HG02798 (cell line): ENCODE results near the gene SCML1.
"Not testable (repeated sequence)": the region's sequence is repeated elsewhere in the genome, so short reads cannot be mapped to it uniquely, and the experiment has no call there.

Experiments
- ATAC-seq: cut with Tn5 transposase; IDR thresholded peaks from one replicate; pipeline ENCODE4 v1.9.1; 2021; ENCODE audit warnings: mild to moderate bottlenecking; ENCODE audit not compliant: unreplicated experiment, poor library complexity

The SCML1 gene

DNA sequence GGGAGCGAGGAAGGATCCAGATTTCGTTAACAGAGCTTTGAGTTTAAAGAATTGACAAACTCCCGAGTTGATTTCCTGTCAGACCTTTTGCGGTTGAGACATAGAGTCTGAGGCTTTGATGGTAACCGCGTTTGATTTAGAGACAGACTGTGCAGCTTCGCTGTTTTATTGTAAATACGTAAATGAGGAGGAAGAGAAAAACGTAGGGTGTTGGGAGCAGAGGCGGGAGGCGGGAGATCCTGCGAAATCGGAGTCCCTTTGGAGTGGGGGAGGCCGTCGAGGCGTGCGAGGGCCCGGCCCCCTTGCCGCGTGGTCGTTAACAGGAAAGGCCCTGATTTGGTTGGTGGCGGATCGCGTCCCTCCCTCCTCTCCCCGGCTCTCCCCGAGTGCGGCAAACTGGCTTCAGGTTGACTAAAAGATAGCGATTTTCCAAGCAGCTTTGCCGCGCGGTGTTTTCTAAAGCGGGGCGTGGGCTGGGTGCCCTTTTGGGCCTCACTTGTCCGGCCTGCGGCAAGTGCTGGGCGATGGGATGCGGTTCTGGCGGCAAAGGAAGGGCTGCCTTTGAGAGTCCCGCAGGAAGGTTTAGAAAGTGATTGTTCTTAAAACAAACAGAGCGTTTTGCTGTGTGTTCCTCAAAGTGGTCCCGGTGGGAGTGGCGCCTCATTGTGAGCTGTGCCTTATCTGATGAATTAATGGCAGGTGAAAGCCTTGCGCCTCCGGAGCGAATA lies 857 bp downstream of the SCML1 start:
- ATAC-seq, result no peak

DNA sequence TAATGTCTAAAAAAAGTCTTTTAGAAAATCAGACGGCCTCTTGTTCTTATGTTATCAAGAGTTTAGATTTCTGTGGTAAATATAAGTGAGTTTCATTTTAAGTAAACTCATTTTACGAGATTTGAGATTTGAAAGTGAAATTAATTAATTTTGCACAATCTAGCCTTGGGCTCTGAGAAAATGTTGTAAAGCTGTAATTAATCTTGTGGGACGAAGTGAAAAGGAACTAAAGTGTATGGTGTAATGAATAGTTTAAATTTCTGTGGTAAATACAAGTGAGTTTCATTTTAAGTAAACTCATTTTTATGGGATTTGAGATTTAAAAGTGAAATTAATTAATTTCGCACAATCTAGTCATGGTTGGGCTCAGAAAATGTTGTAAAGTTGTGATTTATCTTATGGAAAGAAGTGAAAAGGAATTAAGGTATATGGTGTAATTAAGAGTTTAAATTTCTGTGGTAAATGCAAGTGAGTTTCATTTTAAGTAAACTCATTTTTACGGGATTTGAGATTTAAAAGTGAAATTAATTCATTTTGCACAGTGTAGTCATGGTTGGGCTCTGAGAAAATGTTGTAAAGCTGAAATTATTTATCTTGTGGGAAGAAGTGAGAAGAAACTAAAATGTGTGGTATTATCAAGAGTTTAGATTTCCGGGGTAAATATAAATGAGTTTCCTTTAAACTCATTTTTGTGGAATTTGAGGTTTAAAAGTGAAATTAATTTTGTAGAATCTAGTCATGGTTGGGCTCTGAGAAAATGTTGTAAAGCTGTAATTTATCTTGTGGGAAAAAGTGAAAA lies 1.6 kb downstream of the SCML1 start:
- no peak for ATAC-seq

DNA sequence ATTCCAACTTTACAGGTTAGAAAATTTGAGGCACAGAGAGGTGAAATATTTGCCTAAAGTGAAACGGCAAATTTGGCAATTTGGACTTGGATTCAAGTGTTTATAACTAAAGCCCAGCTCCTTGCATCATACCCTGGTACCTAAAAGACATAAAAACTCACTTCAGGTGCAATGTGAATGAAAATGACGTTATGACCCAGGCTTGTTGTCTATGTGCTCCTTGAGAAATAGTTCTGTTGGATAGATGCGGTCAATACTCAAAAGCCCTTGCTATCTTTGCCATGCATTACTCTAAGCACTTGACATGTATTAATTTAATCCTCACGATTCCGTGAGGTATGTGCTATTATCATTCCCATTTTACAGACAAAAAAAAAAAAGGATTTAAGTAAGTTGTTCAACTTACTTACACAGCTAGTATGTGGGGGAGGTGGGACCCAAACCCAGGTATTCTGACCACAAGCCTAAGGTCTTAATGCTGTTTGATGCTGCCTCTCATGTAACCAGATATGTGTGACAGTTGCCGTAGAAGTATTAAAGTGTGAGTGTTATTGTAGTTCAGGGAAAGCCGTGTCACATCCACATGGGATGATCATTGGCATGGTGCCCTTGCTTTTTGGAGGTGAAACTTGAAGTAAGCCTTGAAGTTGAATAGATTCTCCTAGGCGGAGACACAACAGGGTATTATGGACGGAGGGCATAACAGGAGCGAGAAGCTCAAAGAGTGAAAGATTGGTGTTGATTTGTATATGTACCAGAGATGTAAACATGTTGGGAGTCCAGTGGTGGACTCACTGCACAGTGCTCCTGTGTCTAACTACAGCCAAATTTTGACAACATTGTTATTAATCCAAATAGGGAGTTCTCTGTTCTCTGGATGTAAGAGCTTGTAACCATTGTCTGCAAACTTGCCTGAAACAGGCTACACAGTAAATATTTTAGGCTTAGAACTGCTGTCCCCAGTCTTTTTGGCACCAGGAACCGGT lies 3.1 kb downstream of the SCML1 start:
- ATAC-seq, result no peak

DNA sequence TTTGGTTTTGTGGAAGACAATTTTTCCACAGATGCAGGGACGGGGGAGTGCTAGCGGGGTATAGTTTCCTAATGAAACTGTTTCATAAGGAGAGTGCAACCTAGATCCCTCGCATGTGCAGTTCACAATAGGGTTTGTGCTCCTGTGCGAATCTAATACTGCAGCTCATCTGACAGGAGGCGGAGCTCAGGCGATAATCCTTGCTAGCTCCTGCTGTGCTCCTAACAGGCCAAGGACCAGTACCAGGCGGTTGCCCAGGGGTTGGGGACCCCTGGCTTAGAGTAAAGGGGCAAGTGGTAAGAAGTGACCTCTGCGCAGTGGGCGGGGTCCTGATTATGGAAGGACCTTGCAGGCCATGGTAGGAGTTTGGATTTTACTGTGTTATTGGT lies 3.8 kb downstream of the SCML1 start:
- ATAC-seq, result no peak

DNA sequence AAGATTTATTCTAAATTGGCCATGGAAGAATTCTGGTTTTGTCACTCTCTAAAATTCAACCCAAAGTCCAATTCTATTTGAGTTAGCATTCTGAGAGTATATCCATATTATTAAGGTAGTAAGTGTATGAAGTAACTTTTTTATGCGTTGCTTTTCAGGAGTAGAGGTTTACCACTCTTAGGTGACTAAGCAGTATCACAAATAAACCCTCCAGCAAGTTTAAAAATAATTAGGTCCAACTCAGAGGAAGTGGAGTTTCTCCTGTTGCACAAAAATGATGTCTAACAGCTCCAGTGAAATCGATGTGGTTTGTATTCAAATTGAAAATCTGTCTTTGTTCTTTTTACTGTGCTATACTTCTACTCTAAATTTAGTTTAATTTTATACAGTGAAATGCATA lies 6.6 kb downstream of the SCML1 start:
- no peak for ATAC-seq

DNA sequence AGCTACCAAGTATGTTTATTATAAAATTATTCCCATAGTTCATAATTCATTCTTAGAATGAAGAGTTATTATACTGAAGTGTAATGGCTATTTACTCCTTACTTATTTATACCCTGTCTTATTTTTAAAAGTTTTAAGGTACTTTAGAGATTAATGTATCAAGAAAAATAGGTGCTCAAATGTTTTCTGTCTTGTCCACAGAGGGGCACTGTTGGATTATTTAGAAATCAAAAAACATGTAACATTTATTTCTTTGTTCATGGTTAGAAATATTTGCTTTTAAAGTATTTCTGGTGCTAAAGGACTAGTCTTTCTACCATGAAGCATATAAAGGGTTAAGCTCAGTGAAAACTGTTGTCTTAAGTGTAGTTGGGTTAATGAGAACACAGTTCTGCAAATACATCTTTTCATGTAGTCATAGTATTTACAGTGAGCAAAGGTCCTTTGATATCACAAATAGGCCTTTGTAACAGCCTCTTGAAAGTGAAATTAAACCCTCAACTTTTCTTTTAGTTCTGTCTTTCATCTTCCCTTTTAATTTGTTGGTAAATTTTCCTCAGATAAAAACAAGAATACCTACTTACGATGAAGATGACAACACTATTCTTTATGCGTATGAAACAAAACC lies 7.7 kb downstream of the SCML1 start:
- no peak for ATAC-seq

DNA sequence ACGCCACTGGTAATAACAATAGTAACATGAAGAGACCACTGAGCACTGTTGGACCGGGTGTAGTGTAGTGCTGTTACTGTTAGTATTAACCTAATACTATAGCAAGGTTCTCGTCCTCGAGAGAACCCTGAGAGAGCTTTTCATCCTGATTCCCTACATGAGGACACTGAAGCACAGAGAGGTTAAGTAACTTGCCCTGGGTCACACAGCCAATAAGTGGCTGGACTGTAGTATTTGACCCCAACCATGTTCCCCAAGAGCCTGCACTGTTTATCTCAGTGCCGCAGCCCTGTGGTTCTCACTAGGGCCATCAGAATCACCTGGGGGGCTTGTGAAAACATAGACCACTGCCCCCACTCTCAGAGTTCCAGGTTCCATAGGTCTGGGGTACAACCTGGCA lies 10.4 kb downstream of the SCML1 start:
- no peak for ATAC-seq

DNA sequence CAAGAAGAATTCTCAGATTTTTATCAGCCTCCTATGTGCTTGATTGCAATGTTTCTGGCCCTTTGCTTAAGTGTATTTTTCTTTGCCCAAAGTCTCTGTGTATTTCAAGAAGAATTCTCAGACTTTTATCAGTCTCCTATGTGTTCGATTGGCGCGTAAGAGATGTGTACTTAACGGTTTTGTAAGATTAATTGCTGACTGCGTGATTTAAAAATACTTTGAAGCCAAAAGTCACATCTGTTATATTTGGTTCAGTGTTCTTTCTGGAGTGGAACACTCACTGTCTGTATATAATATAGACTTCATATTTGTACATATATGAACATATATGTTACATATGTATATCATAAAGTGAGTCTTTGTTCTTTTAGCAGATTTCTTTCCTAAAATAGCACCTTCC lies 11.4 kb downstream of the SCML1 start:
- ATAC-seq, result no peak

DNA sequence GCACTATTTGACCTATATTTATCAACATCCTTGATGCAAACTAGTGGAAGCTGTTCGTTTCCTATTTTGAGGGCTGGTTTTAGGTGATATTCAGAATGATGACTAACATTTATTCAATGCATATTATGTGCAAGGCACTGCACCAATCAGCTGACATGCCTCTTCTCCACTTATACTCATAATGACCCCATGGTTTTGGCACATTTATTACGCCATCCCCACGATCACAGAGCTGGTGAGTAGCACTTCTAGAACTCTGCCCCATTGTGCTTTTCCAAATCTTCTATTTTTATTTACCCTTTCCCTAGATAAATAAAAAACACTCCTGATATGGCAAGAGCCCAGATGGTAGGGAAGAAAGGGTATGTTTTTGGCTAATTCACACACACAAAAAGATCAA lies 13.1 kb downstream of the SCML1 start:
- ATAC-seq, result no peak

DNA sequence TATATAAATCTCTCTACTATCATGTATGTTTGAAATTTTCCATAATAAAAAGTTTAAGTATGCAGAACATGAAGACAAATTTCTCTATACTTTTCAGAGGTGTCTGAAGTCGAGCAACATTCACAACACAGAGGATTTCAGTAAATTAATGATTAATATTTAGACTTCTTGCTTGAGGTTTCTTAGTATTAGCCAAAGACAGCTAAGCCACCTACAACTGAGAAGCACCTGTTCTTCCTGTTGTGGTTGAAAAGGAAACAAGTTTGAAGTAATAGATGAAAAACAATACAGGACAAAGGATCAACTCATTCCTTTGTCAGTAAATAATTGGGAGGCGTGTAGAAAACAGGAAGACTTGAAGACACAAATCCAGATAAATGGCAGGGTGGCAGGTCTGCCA lies 21.1 kb downstream of the SCML1 start:
- peak; percentile 59 for ATAC-seq

DNA sequence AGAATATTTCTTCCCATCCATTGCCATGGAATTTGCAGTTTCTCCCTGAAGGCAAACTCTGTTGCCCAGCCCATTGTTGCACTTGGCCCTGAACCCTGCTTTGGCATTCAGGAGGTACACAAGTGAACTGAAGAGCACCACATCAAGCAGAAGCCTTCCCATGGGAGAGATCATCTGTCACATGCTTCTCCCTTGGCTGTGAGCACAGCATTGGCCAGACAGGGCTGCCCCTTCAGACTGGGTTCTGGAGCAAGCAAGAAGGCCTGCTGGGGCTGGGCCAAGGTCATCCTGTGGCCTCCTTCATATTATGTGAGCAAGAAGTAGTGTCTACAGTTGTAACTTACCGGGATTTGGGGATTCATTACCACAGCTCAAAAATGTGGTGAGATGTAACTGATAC lies 22.7 kb downstream of the SCML1 start:
- no peak for ATAC-seq

DNA sequence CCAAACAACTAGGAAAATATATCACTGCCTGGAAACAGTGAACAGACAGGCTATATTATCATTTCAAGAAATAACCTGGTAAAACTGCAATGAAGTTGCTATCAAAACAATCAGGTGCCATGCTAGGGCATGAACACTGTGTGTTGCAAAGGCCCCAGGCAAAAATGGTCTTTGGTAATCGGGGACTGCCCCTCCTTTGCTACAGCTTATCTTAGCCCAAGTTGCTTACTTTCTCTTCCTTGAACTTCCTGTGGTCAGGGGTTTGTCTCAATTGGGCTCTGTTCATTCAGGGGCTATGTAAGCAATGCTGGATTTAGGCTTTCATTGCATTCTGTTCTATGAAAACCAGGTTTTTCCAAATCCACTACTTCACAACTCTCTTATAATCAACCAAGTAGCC lies 30.4 kb downstream of the SCML1 start:
- no peak for ATAC-seq

DNA sequence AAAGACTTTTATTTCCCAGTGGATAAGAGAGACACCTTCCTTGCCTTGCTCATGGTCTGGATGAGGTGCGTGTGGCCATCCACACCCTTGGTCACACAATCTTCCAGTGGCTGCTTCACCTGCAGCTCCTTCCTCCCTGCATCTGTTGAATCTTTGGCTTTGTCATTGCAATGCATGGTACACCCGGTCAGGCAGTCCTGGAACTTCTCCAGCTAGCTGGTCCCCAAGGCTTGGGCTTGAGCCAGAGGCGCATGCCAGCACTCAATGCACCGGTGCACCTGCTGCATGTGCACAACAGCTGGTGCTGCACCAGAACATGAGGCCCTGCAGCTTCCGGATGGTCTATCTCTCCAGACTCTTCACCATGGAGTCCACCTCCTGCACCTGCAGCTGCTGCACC lies 31.7 kb downstream of the SCML1 start:
- no peak for ATAC-seq

DNA sequence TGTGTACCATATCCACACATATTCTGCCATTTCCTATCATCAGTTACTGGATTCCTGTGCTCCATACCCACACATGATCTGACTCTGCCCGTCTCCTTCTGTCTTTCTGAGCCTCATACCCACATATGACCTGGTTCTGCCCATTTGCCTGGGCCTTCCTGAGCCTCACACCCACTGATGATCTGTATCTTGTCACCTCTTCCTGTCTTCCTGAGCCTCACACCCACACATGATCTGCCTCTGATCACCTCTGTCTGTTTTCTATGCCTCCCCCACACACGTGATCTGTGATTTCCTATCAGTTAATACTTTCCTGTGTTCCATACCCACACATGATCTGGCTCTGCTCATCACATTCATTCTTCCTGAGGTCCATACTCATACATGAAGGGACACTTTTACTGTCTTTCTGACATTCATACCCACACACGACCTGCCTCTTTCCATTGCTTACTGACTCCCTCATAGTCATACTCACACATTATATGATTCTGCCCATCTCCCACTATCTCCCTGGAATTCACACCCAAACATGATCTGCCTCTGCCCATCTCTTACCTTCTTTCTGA lies 32.5 kb downstream of the SCML1 start:
- ATAC-seq, result no peak

DNA sequence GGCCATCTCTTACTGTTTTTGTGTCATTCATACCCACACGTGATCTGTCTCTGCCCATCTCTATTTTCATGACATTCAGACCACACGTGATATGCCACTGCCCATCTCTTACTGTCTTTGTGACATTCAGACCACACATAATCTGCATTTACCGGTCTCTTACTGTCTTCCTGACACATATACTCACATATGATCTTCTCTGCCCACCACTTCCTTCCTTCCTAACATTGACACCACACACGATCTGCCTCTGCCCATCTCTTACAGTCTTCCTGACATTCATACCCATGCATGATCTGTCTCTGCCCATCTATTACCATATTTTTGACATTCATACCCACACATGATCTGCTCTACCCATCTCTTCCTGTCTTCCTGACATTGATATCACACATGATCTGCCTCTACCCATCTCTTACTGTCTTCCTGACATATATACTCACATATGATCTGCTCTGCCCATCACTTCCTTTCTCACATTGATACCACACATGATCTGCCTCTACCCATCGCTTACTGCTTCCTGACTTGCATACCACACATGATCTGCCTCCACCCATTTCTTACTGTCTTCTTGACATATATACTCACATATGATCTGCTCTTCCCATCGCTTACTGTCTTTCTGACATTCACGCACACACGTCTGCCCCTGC lies 36.1 kb downstream of the SCML1 start:
- no peak for ATAC-seq

DNA sequence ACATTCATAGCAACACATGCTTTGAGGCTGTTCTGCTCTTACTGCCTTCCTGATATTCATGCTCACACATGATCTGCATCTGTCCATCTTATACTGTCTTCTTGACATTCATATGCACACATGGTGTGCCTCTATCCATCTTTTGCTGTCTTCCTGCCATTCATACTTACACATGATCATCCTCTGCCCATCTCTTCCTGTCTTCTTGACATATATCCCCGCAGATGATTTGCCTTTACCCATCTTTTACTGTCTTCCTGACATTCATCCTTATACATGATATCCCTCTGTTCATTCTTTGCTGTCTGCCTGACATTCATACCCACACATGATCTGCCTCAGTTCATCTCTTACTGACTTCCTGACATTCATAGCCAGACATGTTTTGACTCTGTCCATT lies 36.8 kb downstream of the SCML1 start:
- ATAC-seq, result no peak

DNA sequence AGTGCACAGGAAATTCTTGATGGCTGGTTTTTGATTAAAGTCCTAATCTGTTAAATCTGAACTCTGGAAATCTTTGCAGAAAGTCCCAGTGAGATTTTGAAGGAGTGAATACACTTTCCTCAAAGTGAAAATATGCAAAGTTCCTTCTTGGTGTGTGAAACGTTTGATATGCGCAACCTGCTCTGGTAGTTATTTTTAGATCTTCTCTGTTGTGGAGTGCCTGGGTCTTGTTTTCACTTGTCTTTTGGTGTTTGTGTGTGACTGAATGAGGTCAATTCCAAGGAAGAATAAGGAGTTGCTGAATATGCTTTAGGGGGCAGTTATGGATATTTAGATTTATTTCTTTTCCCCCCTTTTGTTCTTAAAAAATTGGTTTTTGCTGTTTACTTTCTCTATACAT lies 41.7 kb downstream of the SCML1 start:
- no peak for ATAC-seq

DNA sequence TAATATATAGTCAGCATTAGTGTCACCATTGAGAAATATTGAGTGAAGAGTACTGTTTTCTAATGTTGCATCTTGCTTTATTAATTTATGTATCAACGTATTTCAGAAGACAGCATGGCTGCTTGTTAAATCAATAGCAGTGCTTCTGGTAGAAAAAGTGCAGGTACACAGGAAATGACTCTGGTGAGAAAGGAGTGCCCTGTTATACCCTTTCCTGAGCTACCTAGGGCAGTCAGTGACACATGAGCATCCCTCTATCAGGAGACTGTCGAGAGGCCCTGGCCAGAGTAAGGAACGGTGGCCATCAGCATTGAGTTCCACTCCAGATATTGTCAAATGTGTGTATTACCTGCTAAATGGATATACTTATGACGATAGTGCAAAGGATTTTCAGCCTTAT lies 42.1 kb downstream of the SCML1 start:
- no peak for ATAC-seq

DNA sequence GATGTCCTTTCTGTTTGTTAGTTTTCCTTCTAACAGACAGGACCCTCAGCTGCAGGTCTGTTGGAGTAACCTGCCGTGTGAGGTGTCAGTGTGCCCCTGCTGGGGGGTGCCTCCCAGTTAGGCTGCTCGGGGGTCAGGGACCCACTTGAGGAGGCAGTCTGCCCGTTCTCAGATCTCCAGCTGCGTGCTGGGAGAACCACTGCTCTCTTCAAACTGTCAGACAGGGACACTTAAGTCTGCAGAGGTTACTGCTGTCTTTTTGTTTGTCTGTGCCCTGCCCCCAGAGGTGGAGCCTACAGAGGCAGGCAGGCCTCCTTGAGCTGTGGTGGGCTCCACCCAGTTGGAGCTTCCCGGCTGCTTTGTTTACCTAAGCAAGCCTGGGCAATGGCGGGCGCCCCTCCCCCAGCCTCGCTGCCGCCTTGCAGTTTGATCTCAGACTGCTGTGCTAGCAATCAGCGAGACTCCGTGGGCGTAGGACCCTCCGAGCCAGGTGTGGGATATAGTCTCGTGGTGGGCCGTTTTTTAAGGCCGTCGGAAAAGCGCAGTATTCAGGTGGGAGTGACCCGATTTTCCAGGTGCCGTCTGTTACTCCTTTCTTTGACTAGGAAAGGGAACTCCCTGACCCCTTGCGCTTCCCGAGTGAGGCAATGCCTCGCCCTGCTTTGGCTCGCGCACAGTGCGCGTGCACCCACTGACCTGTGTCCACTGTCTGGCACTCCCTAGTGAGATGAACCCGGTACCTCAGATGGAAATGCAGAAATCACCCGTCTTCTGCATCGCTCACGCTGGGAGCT lies 49.5 kb downstream of the SCML1 start:
- ATAC-seq, result not testable (repeated sequence)
